ENCODE data around the gene HLA-DRA. TPM values are rescaled to one million over a fixed set of nuclear protein-coding genes. Genes with fewer than 3 reads are reported as not detected.

The HLA-DRA gene
- polyA plus RNA-seq, 1 of the 3 experiments (the other 2 are of a cell fraction): 0.10 TPM

- ChIA-PET CTCF (no interaction called here), POLR2A (no interaction called here)
- Histone ChIP-seq H3K4me2 (no peak overlapping the region), H4K20me1 (ENCODE audit: insufficient read depth) (no peaks in the 10 kb centered on the region), H3K79me2 (ENCODE audit: insufficient read depth) (no peaks in the 10 kb centered on the region), H3F3A (replicated peaks; ENCODE audit: insufficient read depth) (no peaks in the 10 kb centered on the region), H3K27ac (ENCODE audit: low read depth in 2 of 2, low read length in 1 of 2) (no peak overlapping the region), H3K9me2 (no peaks in the 10 kb centered on the region), H3K36me3 (replicated peaks in 1 of 2; ENCODE audit: control insufficient read depth in 1 of 2, insufficient read depth in 2 of 2, low read length in 1 of 2) (no peaks in the 10 kb centered on the region), H3K9ac (no peak overlapping the region), H3K4me3 (ENCODE audit: low read depth in 2 of 2, low read length in 1 of 2) (no peak overlapping the region), H3K4me1 (ENCODE audit: control insufficient read depth in 1 of 2, insufficient read depth in 2 of 2, low read depth in 1 of 2, low read length in 1 of 2) (no peaks in the 10 kb centered on the region), H3K27me3 (ENCODE audit: insufficient read depth) (no peaks in the 10 kb centered on the region), H2AFZ (ENCODE audit: low read depth) (no peak overlapping the region), H3K9me3 (no peaks in the 10 kb centered on the region)
- WGBS (ENCODE audit: low lambda C conversion rate): 0% methylated on average over 1 of the region's 1 CpG
- TF ChIP-seq GATA2 (CRISPR knock-in tag; IDR thresholded peaks at IDR 0.05): no peak
- TF ChIP-seq ELF1 (IDR thresholded peaks at IDR 0.05): no peak
- no peak for TF ChIP-seq RAD21 (IDR thresholded peaks at IDR 0.05; ENCODE audit: low read length)
- TF ChIP-seq FOXJ3 (CRISPR knock-in tag; IDR thresholded peaks at IDR 0.05): no peak
- no peak for TF ChIP-seq TCF12 (IDR thresholded peaks at IDR 0.05)
- TF ChIP-seq EP300 (IDR thresholded peaks at IDR 0.05; ENCODE audit: borderline replicate concordance in 1 of 2, low read depth in 1 of 2, low read length in 1 of 2): no peak
- TF ChIP-seq MEF2A (IDR thresholded peaks at IDR 0.05; ENCODE audit: borderline replicate concordance, low read depth): no peak
- no peak for TF ChIP-seq MAX (IDR thresholded peaks at IDR 0.05; ENCODE audit: low read depth)
- TF ChIP-seq FOXM1 (IDR thresholded peaks at IDR 0.05; ENCODE audit: low read depth): no peak
- TF ChIP-seq GABPA (IDR thresholded peaks at IDR 0.05; ENCODE audit: low read depth): no peak
- TF ChIP-seq EZH2phosphoT487 (IDR thresholded peaks at IDR 0.05; ENCODE audit: borderline replicate concordance, low read depth): no peak
- TF ChIP-seq RXRA (IDR thresholded peaks at IDR 0.05; ENCODE audit: borderline replicate concordance, low read depth): no peak
- TF ChIP-seq CHD2 (IDR thresholded peaks at IDR 0.05; ENCODE audit: low read length, partially characterized antibody): no peak
- no peak for TF ChIP-seq USF2 (IDR thresholded peaks at IDR 0.05; ENCODE audit: borderline replicate concordance, low read depth, low read length)
- TF ChIP-seq, protein P1, sequence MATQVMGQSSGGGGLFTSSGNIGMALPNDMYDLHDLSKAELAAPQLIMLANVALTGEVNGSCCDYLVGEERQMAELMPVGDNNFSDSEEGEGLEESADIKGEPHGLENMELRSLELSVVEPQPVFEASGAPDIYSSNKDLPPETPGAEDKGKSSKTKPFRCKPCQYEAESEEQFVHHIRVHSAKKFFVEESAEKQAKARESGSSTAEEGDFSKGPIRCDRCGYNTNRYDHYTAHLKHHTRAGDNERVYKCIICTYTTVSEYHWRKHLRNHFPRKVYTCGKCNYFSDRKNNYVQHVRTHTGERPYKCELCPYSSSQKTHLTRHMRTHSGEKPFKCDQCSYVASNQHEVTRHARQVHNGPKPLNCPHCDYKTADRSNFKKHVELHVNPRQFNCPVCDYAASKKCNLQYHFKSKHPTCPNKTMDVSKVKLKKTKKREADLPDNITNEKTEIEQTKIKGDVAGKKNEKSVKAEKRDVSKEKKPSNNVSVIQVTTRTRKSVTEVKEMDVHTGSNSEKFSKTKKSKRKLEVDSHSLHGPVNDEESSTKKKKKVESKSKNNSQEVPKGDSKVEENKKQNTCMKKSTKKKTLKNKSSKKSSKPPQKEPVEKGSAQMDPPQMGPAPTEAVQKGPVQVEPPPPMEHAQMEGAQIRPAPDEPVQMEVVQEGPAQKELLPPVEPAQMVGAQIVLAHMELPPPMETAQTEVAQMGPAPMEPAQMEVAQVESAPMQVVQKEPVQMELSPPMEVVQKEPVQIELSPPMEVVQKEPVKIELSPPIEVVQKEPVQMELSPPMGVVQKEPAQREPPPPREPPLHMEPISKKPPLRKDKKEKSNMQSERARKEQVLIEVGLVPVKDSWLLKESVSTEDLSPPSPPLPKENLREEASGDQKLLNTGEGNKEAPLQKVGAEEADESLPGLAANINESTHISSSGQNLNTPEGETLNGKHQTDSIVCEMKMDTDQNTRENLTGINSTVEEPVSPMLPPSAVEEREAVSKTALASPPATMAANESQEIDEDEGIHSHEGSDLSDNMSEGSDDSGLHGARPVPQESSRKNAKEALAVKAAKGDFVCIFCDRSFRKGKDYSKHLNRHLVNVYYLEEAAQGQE (IDR thresholded peaks at IDR 0.05; ENCODE audit: low read depth, low read length): no peak
- TF ChIP-seq PBX3 (IDR thresholded peaks at IDR 0.05): no peak
- TF ChIP-seq FOSL2 (IDR thresholded peaks at IDR 0.05; ENCODE audit: borderline replicate concordance, low read depth): no peak
- DNase-seq: no peak
Observed at GRCh38 chr6:32491700-32492099, 52.0 kb downstream of the HLA-DRA start.

All from SK-N-SH (cell line).